NCI-H2196 treated with DMSO at 0.1 percent for 48 hours (cell line): ENCODE data around the gene JTB.

ENCODE experiments used
- DNase-seq: peaks from one replicate; lab custom pipeline; 2025; ENCODE audit not compliant: unreplicated experiment; lab: John Stamatoyannopoulos, UW

Gene JTB

DNA sequence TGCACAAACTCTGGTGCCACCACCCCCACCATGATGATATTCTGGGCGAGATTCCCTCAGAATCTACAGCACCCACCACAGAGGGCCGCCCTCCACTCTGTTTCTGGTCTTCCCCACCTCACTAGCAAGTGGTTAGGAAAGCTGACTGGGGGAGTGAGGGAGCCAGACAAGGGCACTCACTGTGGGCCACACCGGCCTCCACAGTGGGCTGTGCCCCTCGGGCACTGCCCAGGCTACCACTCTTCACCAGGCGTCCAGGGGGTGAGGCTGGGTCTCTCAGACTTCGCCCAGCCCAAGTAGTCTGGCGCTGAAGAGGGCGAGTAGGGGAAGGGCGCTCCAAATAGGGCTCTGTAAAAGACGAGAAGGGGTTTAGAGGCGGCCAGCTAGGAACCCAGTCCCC lies 43.5 kb downstream of the JTB start:
- DNase-seq, result no peak

DNA sequence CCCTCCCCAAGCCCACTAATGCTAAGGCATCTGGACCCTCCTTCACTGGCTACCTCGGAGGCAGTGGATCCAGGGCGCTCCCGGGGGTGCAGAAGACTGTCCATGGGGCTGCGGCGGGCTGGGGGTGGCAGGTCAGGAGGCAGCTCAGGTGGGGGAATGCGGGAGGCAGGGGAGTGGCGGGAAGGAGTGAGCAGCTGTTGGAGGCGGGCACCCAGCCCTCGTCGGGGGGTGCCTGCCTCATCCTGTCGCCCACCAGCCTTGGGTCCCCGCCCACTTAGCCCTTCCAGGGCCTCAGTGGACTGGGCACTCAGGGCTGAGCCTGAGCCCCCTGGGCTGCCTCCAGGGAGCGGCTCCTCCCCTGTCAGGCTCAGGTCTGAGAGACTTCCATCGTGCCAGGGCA lies 44.0 kb downstream of the JTB start:
- no peak for DNase-seq

DNA sequence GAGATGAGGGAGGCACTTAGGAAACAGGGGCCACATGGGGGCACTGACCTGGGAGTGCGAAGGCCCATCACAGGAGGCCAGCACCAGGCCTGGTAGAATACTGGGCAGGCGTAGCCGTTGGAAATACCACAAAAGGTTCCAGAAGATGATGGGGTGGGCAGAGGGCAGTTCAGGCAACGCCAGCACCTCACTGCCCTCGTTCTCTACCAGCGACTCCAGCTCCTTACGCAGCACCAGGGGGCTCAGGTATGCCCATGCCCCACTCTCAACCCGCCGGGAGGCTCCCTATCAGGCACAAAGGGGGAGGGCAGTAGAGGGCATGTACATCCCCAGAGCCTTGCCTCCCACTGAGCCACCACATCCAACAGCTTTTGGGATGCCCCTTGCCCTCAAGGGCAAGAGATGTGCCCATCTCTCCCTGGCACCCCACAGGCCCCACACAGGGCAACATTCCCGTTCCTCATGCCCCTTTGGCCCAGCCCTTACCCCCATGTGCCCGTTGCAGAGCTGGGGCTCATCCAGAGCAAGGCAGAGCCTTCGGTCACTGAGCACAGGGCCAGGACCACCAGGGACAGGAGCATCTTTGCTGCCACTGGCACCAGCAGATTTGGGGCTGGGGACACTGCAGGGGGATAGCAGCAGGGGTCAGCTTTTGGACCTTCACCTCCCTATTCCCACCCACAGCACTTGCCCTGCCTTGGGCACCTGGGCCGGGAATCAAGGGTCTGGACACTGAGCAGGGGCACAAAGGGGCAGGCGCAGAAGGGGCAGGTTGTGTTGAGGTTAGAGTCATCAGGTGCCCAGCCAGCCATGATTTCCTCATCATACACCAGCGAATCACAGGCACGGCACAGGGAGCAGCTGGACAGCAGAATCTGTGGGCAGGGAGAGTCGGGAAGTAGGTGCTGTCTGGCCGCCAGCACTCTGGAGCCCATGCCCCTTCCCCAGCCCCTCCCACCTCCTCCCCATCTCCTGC lies 45.0 kb downstream of the JTB start:
- no peak for DNase-seq

DNA sequence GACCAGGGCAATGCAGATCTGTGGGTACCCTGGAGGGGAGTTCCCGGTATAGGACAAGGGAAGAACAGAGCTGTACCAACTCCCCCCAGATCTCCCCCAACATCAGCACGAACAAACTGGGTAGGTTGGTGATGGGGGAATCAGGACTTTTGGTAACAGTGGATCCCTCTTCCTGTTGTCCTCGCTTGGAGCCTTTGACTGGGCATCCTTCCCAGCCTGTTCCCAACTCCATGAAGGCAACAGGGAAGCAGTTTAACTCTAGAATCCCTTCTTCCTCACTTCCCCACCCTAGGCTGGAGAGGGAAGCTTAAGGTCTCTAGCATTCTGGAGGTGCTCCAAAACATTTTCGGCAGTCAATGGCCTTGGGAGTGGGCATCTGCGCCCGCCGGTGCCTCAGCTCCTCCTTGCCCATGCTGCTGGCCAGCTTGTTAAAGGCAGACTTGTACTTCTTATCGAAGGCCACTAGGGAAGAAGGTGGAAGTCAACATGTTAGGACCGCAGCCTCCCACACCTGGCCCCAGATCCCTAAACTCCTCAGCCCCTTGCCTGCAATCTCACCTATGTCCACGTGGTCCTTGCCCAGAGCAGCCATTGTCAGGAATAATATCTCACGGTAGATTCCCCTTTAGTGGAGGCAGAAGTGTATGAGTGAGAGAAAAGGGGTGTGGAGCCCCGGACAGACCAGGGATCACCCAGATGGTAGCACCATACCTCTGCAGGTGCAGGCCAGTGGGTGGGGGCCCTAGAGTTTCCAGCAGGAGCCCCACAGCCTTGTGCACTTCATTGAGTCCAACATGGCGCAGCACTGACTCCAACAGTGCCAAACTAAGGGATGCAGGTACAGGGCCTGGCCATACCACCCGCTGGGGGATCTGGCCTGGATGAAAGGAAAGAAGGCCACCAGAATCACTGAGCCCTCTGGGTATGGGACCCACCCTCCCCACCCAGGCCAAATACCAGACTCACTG lies 47.2 kb downstream of the JTB start:
- no peak for DNase-seq

DNA sequence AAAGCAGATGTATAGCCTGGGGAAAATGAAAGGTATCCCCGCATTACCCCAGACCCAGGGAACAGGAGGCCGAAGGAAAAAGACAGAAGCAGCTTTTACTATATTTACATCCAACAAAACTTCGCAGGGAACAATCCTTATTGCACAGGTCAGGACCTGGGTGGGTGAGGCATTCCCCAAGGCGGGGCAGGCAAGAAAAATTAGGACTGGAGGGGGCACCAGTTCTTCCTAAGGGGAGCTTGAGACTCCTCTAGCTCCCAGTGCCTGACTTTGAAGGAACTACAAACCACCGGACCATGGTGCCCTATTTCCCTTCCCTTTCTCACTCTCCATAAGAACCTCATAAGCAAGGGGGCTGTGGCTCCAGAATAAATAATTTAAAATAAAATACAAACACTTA lies 48.0 kb downstream of the JTB start:
- no peak for DNase-seq

DNA sequence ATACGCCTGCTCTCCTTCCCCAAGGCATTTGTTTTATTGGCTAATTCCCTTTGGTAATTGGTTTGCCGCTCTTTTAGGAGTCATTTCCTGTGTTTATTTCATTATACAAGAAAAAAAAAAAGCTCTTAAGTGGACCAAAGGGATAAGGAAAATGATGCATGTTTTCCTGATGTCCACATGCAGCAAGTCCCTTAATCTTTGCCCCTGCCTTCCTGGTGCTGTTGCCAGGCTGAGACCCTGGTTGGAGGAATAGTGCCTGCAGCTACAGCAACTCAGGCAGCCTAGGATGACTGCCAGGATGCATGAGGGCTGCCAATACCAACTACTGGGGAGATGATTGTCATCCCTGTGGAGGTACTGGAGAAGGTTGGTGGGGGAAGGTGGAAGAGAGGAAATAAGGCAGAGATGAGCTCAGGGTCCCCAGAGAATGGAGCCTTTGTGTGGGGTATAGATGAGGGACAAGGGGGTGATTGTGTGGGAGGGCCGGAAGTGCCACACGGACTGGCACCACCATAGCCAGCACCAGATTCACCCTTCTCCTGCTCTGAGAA lies 48.6 kb downstream of the JTB start:
- no peak for DNase-seq

DNA sequence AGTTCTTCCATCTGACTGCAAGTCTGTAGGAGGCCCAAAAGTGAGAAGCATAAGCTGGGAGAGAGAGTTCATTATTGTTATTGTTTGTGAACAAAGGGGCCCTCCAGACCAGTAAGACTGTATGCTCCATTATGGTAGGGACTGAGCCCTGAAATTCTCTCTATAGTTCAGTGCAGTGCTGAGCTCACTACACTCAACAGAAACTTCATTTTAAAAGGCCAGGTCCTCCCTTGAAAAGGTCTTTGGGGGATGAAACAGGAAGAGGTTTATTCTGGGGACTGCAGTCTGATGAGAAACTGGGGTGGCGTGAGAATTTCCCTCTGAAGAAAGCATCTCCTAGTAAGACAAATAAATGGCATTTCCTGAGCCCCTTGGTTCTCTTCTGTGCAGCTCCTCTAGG lies 49.2 kb downstream of the JTB start:
- no peak for DNase-seq

DNA sequence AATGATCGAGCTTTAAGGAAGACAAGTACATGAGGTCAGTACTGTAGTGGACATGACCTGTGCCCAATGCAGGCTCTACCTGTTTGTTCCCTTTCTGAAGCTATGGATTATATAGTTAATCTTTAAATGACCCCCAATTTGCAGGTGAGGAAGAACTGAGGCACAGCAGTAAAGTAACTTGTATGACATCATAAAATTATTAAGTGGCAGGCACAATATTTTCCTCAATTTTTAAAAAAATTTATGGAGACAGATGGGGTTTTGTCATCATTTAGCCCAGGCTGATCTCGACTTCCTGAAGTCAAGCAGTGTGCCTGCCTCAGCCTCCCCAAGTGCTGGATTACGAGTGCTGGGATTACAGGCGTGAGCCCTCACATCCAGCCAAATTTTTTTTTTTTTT lies 51.1 kb downstream of the JTB start:
- DNase-seq, result no peak
